Nephron progenitor cell (in vitro differentiated cells): ENCODE measurements around the gene PRSS23.
A peak's percentile ranks its signal among the peaks of the same experiment; 100 is the strongest.

Experiments
- DNase-seq: peaks from one replicate; pipeline ENCODE4 v3.0.0; 2021
- H3K27ac Mint-ChIP-seq: 2 replicates; pipeline ENCODE4 v1.8.0; 2021; ENCODE audit warnings: mild to moderate bottlenecking, moderate library complexity, mixed read lengths
- H3K27me3 Mint-ChIP-seq: 2 replicates; pipeline ENCODE4 v1.8.0; 2021; ENCODE audit warnings: mild to moderate bottlenecking, low read depth, mixed read lengths; ENCODE audit not compliant: poor library complexity
- H3K36me3 Mint-ChIP-seq: 2 replicates; pipeline ENCODE4 v1.8.0; 2021; ENCODE audit warnings: low read depth, mixed read lengths
- H3K4me1 Mint-ChIP-seq: 2 replicates; pipeline ENCODE4 v1.8.0; 2021; ENCODE audit warnings: mixed read lengths
- H3K4me3 Mint-ChIP-seq: 2 replicates; pipeline ENCODE4 v1.8.0; 2021; ENCODE audit warnings: mild to moderate bottlenecking, moderate library complexity, mixed read lengths
- H3K9me3 Mint-ChIP-seq: 2 replicates; pipeline ENCODE4 v1.8.0; 2021; ENCODE audit warnings: mild to moderate bottlenecking, moderate library complexity, mixed read lengths
- CTCF ChIP-seq: fragments of 200-600 bp; sonication (generic); IDR thresholded peaks from 2 replicates; pipeline ENCODE4 v1.5.0; 2021; ENCODE audit warnings: antibody characterized with exemption

PRSS23 gene

GRCh38 chr11:86811637-86812321 is 11.4 kb downstream of the PRSS23 start:
- H3K4me3 Mint-ChIP-seq, result no peak overlapping the region
- TF ChIP-seq CTCF, result no peak
- no peak overlapping the region for H3K27ac Mint-ChIP-seq
- peaks cover 17% of the 10 kb centered on the region for H3K36me3 Mint-ChIP-seq
- H3K9me3 Mint-ChIP-seq, result no peaks in the 10 kb centered on the region
- no peak for DNase-seq
- no peaks in the 10 kb centered on the region for H3K27me3 Mint-ChIP-seq
- peaks cover 84% of the 10 kb centered on the region for H3K4me1 Mint-ChIP-seq

- Mint-ChIP-seq H3K36me3 (peaks cover 17% of the 10 kb centered on the region), H3K9me3 (no peaks in the 10 kb centered on the region), H3K4me1 (peaks cover 84% of the 10 kb centered on the region), H3K27ac (no peak overlapping the region), H3K27me3 (no peaks in the 10 kb centered on the region), H3K4me3 (no peak overlapping the region)
- no peak for DNase-seq
- TF ChIP-seq CTCF, result no peak
Measured at GRCh38 chr11:86812322-86812670, 12.0 kb downstream of the PRSS23 start.

GRCh38 chr11:86812981-86813380 is 12.6 kb downstream of the PRSS23 start:
- no peak for TF ChIP-seq CTCF
- no peaks in the 10 kb centered on the region for H3K9me3 Mint-ChIP-seq
- no peaks in the 10 kb centered on the region for H3K27me3 Mint-ChIP-seq
- H3K4me1 Mint-ChIP-seq, result peaks cover 84% of the 10 kb centered on the region
- no peak for DNase-seq
- H3K36me3 Mint-ChIP-seq, result peaks cover 13% of the 10 kb centered on the region
- no peak overlapping the region for H3K27ac Mint-ChIP-seq
- no peak overlapping the region for H3K4me3 Mint-ChIP-seq

- DNase-seq, result no peak
- Mint-ChIP-seq H3K27me3 (no peaks in the 10 kb centered on the region), H3K4me3 (no peak overlapping the region), H3K4me1 (peaks cover 82% of the 10 kb centered on the region), H3K27ac (peak overlapping the region; percentile 90), H3K9me3 (no peaks in the 10 kb centered on the region), H3K36me3 (no peaks in the 10 kb centered on the region)
- no peak for TF ChIP-seq CTCF
Measured at GRCh38 chr11:86814775-86815174, 14.4 kb downstream of the PRSS23 start.

GRCh38 chr11:86815726-86816125 is 15.4 kb downstream of the PRSS23 start:
- no peak for DNase-seq
- H3K36me3 Mint-ChIP-seq, result no peaks in the 10 kb centered on the region
- no peaks in the 10 kb centered on the region for H3K27me3 Mint-ChIP-seq
- H3K4me3 Mint-ChIP-seq, result no peak overlapping the region
- H3K27ac Mint-ChIP-seq, result peak overlapping the region; percentile 67
- H3K9me3 Mint-ChIP-seq, result no peaks in the 10 kb centered on the region
- peaks cover 75% of the 10 kb centered on the region for H3K4me1 Mint-ChIP-seq
- TF ChIP-seq CTCF, result no peak

- Mint-ChIP-seq H3K9me3 (no peaks in the 10 kb centered on the region), H3K4me1 (peaks cover 70% of the 10 kb centered on the region), H3K36me3 (no peaks in the 10 kb centered on the region), H3K27ac (no peak overlapping the region), H3K27me3 (no peaks in the 10 kb centered on the region), H3K4me3 (no peak overlapping the region)
- no peak for DNase-seq
- TF ChIP-seq CTCF, result no peak
Measured at GRCh38 chr11:86816251-86816726, 15.9 kb downstream of the PRSS23 start.
